Measurements from ENCODE around the gene CNBP. TPM values are rescaled to one million over a fixed set of nuclear protein-coding genes. Genes with fewer than 3 reads are reported as not detected.

The CNBP gene
- total and polyA plus RNA-seq, 2 donors (not counting 3 experiments of a cell fraction or from before 2014, with no cell fraction given), result 196 to 205 TPM

DNA sequence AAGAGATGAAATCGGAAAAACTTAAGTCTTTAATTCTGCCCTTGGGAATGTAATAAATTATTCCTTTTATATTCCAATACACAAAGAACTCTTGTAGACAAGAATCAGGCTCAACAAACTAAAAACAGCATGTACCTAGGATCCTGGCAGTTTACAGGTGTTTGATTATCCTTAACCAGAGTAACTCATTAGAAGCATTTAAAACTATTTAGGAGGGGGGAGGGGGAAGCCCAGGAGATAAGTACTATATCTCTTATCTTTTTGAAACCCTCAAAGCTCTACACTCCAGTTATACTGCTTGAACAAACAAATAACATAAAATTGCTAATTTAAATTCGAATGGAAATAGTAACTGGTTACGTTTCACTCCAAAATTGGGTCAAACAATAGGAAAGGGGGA lies 1.9 kb downstream of the CNBP start:
- Histone ChIP-seq H3K36me3 (ENCODE audit: control insufficient read depth in 2 of 2, extremely low read depth in 1 of 2, insufficient read depth in 2 of 2, low read length in 2 of 2) (peaks cover 7% of the 10 kb centered on the region in 2 experiments), H3K27ac (ENCODE audit: insufficient read depth, low read depth, low read length) (peak overlapping the region; percentile 87), H3K79me2 (ENCODE audit: control insufficient read depth, insufficient read depth, low read length) (peaks cover 75% of the 10 kb centered on the region), H2AFZ (ENCODE audit: low read depth, low read length) (no peak overlapping the region), H4K20me1 (replicated peaks; ENCODE audit: control insufficient read depth, extremely low read depth, insufficient read depth, low read length) (peaks cover 13% of the 10 kb centered on the region), H3K4me2 (ENCODE audit: insufficient read depth, low read length) (peak overlapping the region; percentile 96), H3K27me3 (ENCODE audit: control insufficient read depth in 2 of 2, insufficient read depth in 2 of 2, low read length in 2 of 2) (no peaks in the 10 kb centered on the region), H3K4me1 (ENCODE audit: control insufficient read depth, extremely low read depth, insufficient read depth, low read length) (peaks cover 40% of the 10 kb centered on the region), H3K9ac (replicated peaks; ENCODE audit: extremely low read depth, insufficient read depth, low read length) (peak overlapping the region; percentile 99), H3K9me1 (replicated peaks; ENCODE audit: control insufficient read depth, extremely low read depth, insufficient read depth, low read length) (no peaks in the 10 kb centered on the region), H3K4me3 (replicated peaks in 1 of 3; ENCODE audit: insufficient read depth in 1 of 3, low read depth in 1 of 3, low read length in 3 of 3) (peak overlapping the region; percentile 82 to 96 (median 88)), H3K9me3 (replicated peaks; ENCODE audit: control insufficient read depth, insufficient read depth, low read length) (no peaks in the 10 kb centered on the region)
- ChIA-PET CTCF (interaction anchor here (1.1 to 2.0 kb wide), 4 partner anchors 60 to 211 kb away, joined by 3 to 9 read pairs (median 4); partner anchors contain the start of gene RAB43), POLR2A (no interaction called here)
- intact Hi-C loops (cut with micrococcal nuclease) (loop anchor here (2.0 to 5.0 kb wide), 2 partner anchors 61 to 135 kb away; partner anchors contain the start of gene RAB43), dilution Hi-C loops (cut with MboI; ENCODE audit: extremely low pct_ligation_motif_present, low sequenced_read_pairs) (no loop called here)
- TF ChIP-seq POLR2AphosphoS5 (IDR thresholded peaks at IDR 0.05; ENCODE audit: insufficient read depth, low read depth, low read length) (no peak), MYC (IDR thresholded peaks at IDR 0.05; ENCODE audit: low read depth, low read length) (no peak), JUN (IDR thresholded peaks at IDR 0.05; ENCODE audit: borderline replicate concordance, insufficient read depth, insufficient read length, low read depth) (no peak)
- TF ChIP-seq, protein P1, sequence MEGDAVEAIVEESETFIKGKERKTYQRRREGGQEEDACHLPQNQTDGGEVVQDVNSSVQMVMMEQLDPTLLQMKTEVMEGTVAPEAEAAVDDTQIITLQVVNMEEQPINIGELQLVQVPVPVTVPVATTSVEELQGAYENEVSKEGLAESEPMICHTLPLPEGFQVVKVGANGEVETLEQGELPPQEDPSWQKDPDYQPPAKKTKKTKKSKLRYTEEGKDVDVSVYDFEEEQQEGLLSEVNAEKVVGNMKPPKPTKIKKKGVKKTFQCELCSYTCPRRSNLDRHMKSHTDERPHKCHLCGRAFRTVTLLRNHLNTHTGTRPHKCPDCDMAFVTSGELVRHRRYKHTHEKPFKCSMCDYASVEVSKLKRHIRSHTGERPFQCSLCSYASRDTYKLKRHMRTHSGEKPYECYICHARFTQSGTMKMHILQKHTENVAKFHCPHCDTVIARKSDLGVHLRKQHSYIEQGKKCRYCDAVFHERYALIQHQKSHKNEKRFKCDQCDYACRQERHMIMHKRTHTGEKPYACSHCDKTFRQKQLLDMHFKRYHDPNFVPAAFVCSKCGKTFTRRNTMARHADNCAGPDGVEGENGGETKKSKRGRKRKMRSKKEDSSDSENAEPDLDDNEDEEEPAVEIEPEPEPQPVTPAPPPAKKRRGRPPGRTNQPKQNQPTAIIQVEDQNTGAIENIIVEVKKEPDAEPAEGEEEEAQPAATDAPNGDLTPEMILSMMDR (IDR thresholded peaks at IDR 0.05; ENCODE audit: extremely low read depth in 1 of 2, insufficient read depth in 1 of 2, low read depth in 1 of 2, low read length in 2 of 2), result no peak
- TF ChIP-seq, protein P2, sequence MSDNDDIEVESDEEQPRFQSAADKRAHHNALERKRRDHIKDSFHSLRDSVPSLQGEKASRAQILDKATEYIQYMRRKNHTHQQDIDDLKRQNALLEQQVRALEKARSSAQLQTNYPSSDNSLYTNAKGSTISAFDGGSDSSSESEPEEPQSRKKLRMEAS (IDR thresholded peaks at IDR 0.05; ENCODE audit: insufficient read depth, insufficient read length), result no peak
- DNase-seq (ENCODE audit: low read depth, low spot score) (no peak), FAIRE-seq (no peak)
- BruUV-seq (replicated peaks), result no TSS peak

All from endothelial cell of umbilical vein (primary cell).